KMS-11 (cell line): ENCODE results near the gene AASDH.
A peak's percentile ranks its signal among the peaks of the same experiment; 100 is the strongest.

Source experiments
- H2AFZ ChIP-seq: fragments of 200-600 bp; sonication (generic); 2 replicates; pipeline ENCODE4 v1.6.1; 2016; ENCODE audit warnings: antibody characterized with exemption, mixed run types, low read depth
- H3K27ac ChIP-seq: fragments of 200-600 bp; sonication (generic); 2 replicates; pipeline ENCODE4 v1.6.1; 2016; ENCODE audit warnings: mild to moderate bottlenecking, mixed run types
- H3K27me3 ChIP-seq: fragments of 200-600 bp; sonication (generic); 2 replicates; pipeline ENCODE4 v1.6.1; 2017; ENCODE audit warnings: mild to moderate bottlenecking, low read depth, mixed run types, moderate library complexity; ENCODE audit not compliant: insufficient read depth
- H3K36me3 ChIP-seq: fragments of 200-600 bp; sonication (generic); 2 replicates; pipeline ENCODE4 v1.6.1; 2017; ENCODE audit warnings: mild to moderate bottlenecking, mixed run types; ENCODE audit not compliant: insufficient read depth
- H3K4me1 ChIP-seq: fragments of 200-600 bp; sonication (generic); 2 replicates; pipeline ENCODE4 v1.6.1; 2016; ENCODE audit warnings: mild to moderate bottlenecking, low read depth, mixed run types; ENCODE audit not compliant: poor library complexity, severe bottlenecking
- H3K4me2 ChIP-seq: fragments of 200-600 bp; sonication (generic); 2 replicates; pipeline ENCODE4 v1.7.0; 2016; ENCODE audit warnings: mild to moderate bottlenecking, mixed run types
- H3K4me3 ChIP-seq: fragments of 200-600 bp; sonication (generic); IDR thresholded peaks from 2 replicates; pipeline ENCODE4 v1.6.1; 2017; ENCODE audit warnings: low read depth, low read length, mixed read lengths; ENCODE audit not compliant: insufficient read depth
- H3K79me2 ChIP-seq: fragments of 200-600 bp; sonication (generic); 2 replicates; pipeline ENCODE4 v1.6.1; 2016; ENCODE audit warnings: low read depth, mixed run types; ENCODE audit not compliant: insufficient read depth
- H3K9ac ChIP-seq: fragments of 200-600 bp; sonication (generic); 2 replicates; pipeline ENCODE4 v1.6.1; 2016; ENCODE audit warnings: mild to moderate bottlenecking, mixed run types
- H4K20me1 ChIP-seq: fragments of 200-600 bp; sonication (generic); 2 replicates; pipeline ENCODE4 v1.6.1; 2016; ENCODE audit warnings: mild to moderate bottlenecking, mixed run types; ENCODE audit not compliant: insufficient read depth
- CTCF ChIP-seq: fragments of 200-600 bp; sonication (generic); conservative IDR thresholded peaks from 2 replicates; pipeline ENCODE4 v1.6.1; 2017; ENCODE audit warnings: low read depth, mild to moderate bottlenecking, antibody characterized with exemption, low read length, moderate library complexity, mixed read lengths

Gene AASDH

DNA sequence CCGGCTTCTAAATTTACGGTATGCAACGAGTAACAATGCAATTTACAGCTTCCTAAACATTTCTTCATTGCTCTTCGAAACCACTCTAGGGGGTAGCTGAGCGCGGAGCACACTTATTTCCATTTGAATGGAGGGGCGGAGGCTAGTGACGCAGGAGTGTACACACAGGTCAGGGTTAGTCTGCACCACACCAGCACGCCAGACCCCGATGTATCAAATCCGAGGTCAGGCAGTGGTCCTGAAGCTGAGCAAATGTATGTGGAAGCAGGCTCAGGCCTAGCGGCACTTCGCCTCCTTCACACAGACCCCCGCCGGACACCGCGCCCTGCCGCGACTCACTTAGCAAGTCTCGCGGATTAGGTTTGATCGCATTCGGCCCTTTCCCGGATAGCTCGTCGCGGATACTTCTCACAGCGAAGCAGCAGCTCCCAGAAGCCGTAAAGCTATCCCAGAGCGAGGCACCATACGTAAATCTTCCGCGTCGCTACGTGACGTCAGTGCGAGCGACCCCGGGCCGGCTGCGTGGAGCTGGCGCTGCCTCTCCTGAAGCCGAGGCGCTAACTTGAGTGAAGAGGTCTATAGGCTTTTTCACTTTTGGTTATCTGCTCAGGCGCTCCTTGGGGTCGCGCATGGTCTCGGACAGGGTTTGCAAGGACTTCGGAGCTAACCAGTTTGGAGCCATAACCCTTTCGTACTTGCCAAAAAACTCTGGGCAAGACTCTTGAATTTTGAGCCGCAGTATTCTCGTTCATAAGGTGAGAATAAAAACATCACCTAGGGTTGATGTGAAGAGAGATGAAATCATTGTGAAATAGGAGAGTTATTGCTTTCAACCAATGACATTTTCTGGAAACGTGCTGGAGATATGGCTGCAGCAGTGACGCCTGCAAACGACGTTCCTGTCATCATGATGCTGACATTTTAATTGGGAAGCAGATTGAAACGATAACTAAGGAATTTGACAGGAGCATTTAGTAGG lies at the start of gene AASDH:
TSS of gene AASDH (minus strand) at position 469 of the 979 bp plus-strand sequence. CDS start 3,192 bp downstream, outside the sequence.
- Histone ChIP-seq H3K79me2 (peaks cover 17% of the 10 kb centered on the region; the same call in 1 of the 2 replicates), H4K20me1 (no peaks in the 10 kb centered on the region), H3K27ac (peak within 1 kb of the TSS; percentile 95), H3K9ac (peak within 1 kb of the TSS; percentile 92), H3K36me3 (no peaks in the 10 kb centered on the region), H3K4me3 (peak within 1 kb of the TSS; percentile 75), H3K4me2 (peak within 1 kb of the TSS; percentile 90), H2AFZ (peak within 1 kb of the TSS; percentile 93), H3K27me3 (no peaks in the 10 kb centered on the region), H3K4me1 (peaks cover 41% of the 10 kb centered on the region)
- no peak for TF ChIP-seq CTCF

DNA sequence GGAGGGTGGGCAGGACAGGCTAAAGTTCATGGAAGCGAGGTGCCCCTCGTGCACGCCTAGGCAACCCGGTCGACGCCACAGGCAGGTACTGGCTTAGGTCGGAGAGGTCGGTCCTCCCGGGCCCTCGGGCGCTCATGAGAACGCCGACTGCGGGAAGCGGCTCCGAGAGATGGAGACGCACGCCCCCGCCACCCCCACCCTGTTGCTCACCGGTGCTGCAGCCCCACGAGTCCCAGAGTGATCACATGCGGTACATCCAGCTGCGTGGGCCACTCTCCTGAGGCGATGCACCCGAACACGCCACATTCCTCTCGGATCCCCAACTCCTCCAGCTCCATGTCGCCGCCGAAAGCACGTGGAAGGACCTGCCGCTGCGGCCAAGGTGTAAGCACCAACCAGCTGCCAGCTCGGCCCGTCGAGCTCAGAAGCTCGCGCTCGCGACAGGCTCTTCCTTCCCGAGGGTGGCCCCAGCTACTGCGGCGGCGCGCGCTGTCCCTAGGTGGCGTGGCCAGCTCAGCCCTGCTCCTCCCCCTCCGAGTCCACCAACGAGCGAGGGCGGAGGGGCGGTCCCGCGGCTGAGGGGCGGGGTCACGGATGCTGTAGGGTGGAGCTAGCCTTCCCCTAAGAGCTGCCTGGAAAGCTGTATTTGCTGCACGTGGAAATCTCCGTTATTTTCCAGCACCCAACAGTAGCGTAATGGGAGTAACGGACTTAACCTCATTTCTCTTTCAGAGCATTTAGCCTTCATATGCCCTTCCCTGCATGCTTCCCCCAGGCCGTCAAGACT lies 48.0 kb upstream of the AASDH start, which contains the start of gene PPAT:
TSS of gene PPAT (minus strand) at position 476 of the 787 bp plus-strand sequence. CDS start at position 338, 138 bp downstream.
- H3K27ac ChIP-seq = peak within 1 kb of the TSS; percentile 92
- H2AFZ ChIP-seq = peak within 1 kb of the TSS; percentile 48

GRCh38 chr4:56434599-56435139 lies 47.4 kb upstream of the AASDH start:
- Histone ChIP-seq H3K9ac (peak overlapping the region; percentile 94), H3K4me3 (no peak overlapping the region), H3K27ac (peak overlapping the region; percentile 92), H3K79me2 (peaks cover 90% of the 10 kb centered on the region), H4K20me1 (peaks cover 40% of the 10 kb centered on the region), H3K4me2 (peak overlapping the region; percentile 73), H3K4me1 (peaks cover 40% of the 10 kb centered on the region), H3K36me3 (peaks cover 4% of the 10 kb centered on the region; the same call in 1 of the 2 replicates), H2AFZ (peak overlapping the region; percentile 48), H3K27me3 (no peaks in the 10 kb centered on the region)
- TF ChIP-seq CTCF = no peak

More for the DNA sequence above, 48.0 kb upstream of the AASDH start, which contains the start of gene PPAT:
- Histone ChIP-seq H3K4me2 (peak within 1 kb of the TSS; percentile 79), H3K4me3 (peak within 1 kb of the TSS; percentile 54), H3K9ac (peak within 1 kb of the TSS; percentile 94), H3K27me3 (no peaks in the 10 kb centered on the region), H4K20me1 (peaks cover 42% of the 10 kb centered on the region), H3K36me3 (peaks cover 4% of the 10 kb centered on the region; the same call in 1 of the 2 replicates), H3K4me1 (peaks cover 43% of the 10 kb centered on the region), H3K79me2 (peaks cover 90% of the 10 kb centered on the region)
- TF ChIP-seq CTCF = peak; percentile 28

GRCh38 chr4:56433280-56433679 lies 46.0 kb upstream of the AASDH start:
- Histone ChIP-seq H3K4me2 (peak overlapping the region; percentile 73), H3K79me2 (peaks cover 90% of the 10 kb centered on the region), H3K4me3 (no peak overlapping the region), H4K20me1 (peaks cover 40% of the 10 kb centered on the region), H3K9ac (peak overlapping the region; percentile 94; the same call in 1 of the 2 replicates), H3K4me1 (peaks cover 29% of the 10 kb centered on the region), H3K36me3 (peaks cover 4% of the 10 kb centered on the region; the same call in 1 of the 2 replicates), H2AFZ (no peak overlapping the region), H3K27ac (peak overlapping the region; percentile 92; the same call in 1 of the 2 replicates), H3K27me3 (no peaks in the 10 kb centered on the region)
- TF ChIP-seq CTCF = no peak
